Activated T-helper 2 cell treated with anti-CD3 and anti-CD28 coated beads, Interferon-gamma antibody, Interleukin-2, Interleukin-4, amounts not matched to agents 10 μg/mL and 5 μg/mL and 100 μg/mL, durations not matched to agents 14 hours and 24 hours and 36 hours (primary cell): ENCODE results near the gene LUZP1. TPM values are rescaled to one million over a fixed set of nuclear protein-coding genes. Genes with fewer than 3 reads are reported as not detected.

Experiments
- DNase-seq: peaks from one replicate; pipeline ENCODE4 v3.0.0; 2021; ENCODE audit warnings: low spot score
- H3K27ac Mint-ChIP-seq: one replicate; pipeline ENCODE4 v1.8.0; 2021; ENCODE audit warnings: mixed read lengths
- H3K27me3 Mint-ChIP-seq: one replicate; pipeline ENCODE4 v1.8.0; 2021; ENCODE audit warnings: low read depth, mixed read lengths
- H3K36me3 Mint-ChIP-seq: one replicate; pipeline ENCODE4 v1.8.0; 2021; ENCODE audit warnings: low read depth, mixed read lengths
- H3K4me1 Mint-ChIP-seq: one replicate; pipeline ENCODE4 v1.8.0; 2021; ENCODE audit warnings: low read depth, mixed read lengths
- H3K4me3 Mint-ChIP-seq: one replicate; pipeline ENCODE4 v1.8.0; 2021; ENCODE audit warnings: low read depth, mild to moderate bottlenecking, moderate library complexity, mixed read lengths
- H3K9me3 Mint-ChIP-seq: one replicate; pipeline ENCODE4 v1.8.0; 2021; ENCODE audit warnings: mixed read lengths
- intact Hi-C: fragments of 100-400 bp; cut with micrococcal nuclease; formaldehyde crosslinking; loops from one replicate; pipeline ENCODE4 v1.15.1; 2023
- total RNA-seq: library from RNA; stranded (reverse); gene quantifications from 2 replicates; pipeline ENCODE4 v1.2.3, GENCODE V29; 2022

Gene LUZP1
- total RNA-seq, 1 donor from 2014 or later = 21.6 TPM

- no peaks in the 10 kb centered on the region for H3K27me3 Mint-ChIP-seq
- peaks cover 40% of the 10 kb centered on the region for H3K4me1 Mint-ChIP-seq
- no peak for DNase-seq
- no peak overlapping the region for H3K4me3 Mint-ChIP-seq
- peaks cover 8% of the 10 kb centered on the region for H3K36me3 Mint-ChIP-seq
- intact Hi-C loops = no loop called here
- no peak overlapping the region for H3K27ac Mint-ChIP-seq
- H3K9me3 Mint-ChIP-seq = no peaks in the 10 kb centered on the region
Measured at GRCh38 chr1:23099171-23099536, 69.5 kb downstream of the LUZP1 start.

- peaks cover 40% of the 10 kb centered on the region for H3K4me1 Mint-ChIP-seq
- peak; percentile 43 for DNase-seq
- intact Hi-C loops = loop anchor here (1.0 kb wide), 1 partner anchor 86 kb away; no protein-coding TSS in a partner anchor
- H3K36me3 Mint-ChIP-seq = peaks cover 11% of the 10 kb centered on the region
- H3K4me3 Mint-ChIP-seq = no peak overlapping the region
- H3K9me3 Mint-ChIP-seq = no peaks in the 10 kb centered on the region
- no peaks in the 10 kb centered on the region for H3K27me3 Mint-ChIP-seq
- H3K27ac Mint-ChIP-seq = peak overlapping the region; percentile 48
Measured at GRCh38 chr1:23098463-23099170, 70.0 kb downstream of the LUZP1 start.

- H3K36me3 Mint-ChIP-seq = peaks cover 12% of the 10 kb centered on the region
- H3K9me3 Mint-ChIP-seq = no peaks in the 10 kb centered on the region
- H3K27ac Mint-ChIP-seq = no peak overlapping the region
- H3K27me3 Mint-ChIP-seq = no peaks in the 10 kb centered on the region
- intact Hi-C loops = no loop called here
- H3K4me1 Mint-ChIP-seq = peaks cover 29% of the 10 kb centered on the region
- no peak overlapping the region for H3K4me3 Mint-ChIP-seq
- DNase-seq = no peak
Measured at GRCh38 chr1:23097316-23097715, 71.3 kb downstream of the LUZP1 start.

- H3K4me3 Mint-ChIP-seq = no peak overlapping the region
- intact Hi-C loops = no loop called here
- H3K36me3 Mint-ChIP-seq = peaks cover 23% of the 10 kb centered on the region
- no peaks in the 10 kb centered on the region for H3K9me3 Mint-ChIP-seq
- H3K27me3 Mint-ChIP-seq = no peaks in the 10 kb centered on the region
- no peaks in the 10 kb centered on the region for H3K4me1 Mint-ChIP-seq
- no peak overlapping the region for H3K27ac Mint-ChIP-seq
- DNase-seq = no peak
Measured at GRCh38 chr1:23092447-23092846, 76.2 kb downstream of the LUZP1 start.

- no peak for DNase-seq
Measured at GRCh38 chr1:23091545-23091944, 77.1 kb downstream of the LUZP1 start.

GRCh38 chr1:23090056-23090455 is 78.6 kb downstream of the LUZP1 start:
- Mint-ChIP-seq H3K36me3 (peaks cover 43% of the 10 kb centered on the region), H3K4me1 (no peaks in the 10 kb centered on the region), H3K27ac (no peak overlapping the region), H3K4me3 (no peak overlapping the region), H3K9me3 (no peaks in the 10 kb centered on the region), H3K27me3 (no peaks in the 10 kb centered on the region)
- DNase-seq = no peak
- intact Hi-C loops = no loop called here

More at GRCh38 chr1:23091545-23091944, 77.1 kb downstream of the LUZP1 start:
- Mint-ChIP-seq H3K36me3 (peaks cover 31% of the 10 kb centered on the region), H3K9me3 (no peaks in the 10 kb centered on the region), H3K4me1 (no peaks in the 10 kb centered on the region), H3K27ac (no peak overlapping the region), H3K4me3 (no peak overlapping the region), H3K27me3 (no peaks in the 10 kb centered on the region)
- intact Hi-C loops = no loop called here

- DNase-seq = no peak
- Mint-ChIP-seq H3K36me3 (peaks cover 52% of the 10 kb centered on the region), H3K9me3 (no peaks in the 10 kb centered on the region), H3K4me1 (no peaks in the 10 kb centered on the region), H3K27ac (no peak overlapping the region), H3K27me3 (no peaks in the 10 kb centered on the region), H3K4me3 (no peak overlapping the region)
- intact Hi-C loops = no loop called here
Measured at GRCh38 chr1:23088027-23088426, 80.6 kb downstream of the LUZP1 start.

- no peak for DNase-seq
- Mint-ChIP-seq H3K27ac (no peak overlapping the region), H3K4me1 (no peaks in the 10 kb centered on the region), H3K36me3 (peaks cover 65% of the 10 kb centered on the region), H3K27me3 (no peaks in the 10 kb centered on the region), H3K4me3 (no peak overlapping the region), H3K9me3 (no peaks in the 10 kb centered on the region)
- intact Hi-C loops = no loop called here
Measured at GRCh38 chr1:23085696-23086095, 83.0 kb downstream of the LUZP1 start.

GRCh38 chr1:23084880-23085279 is 83.8 kb downstream of the LUZP1 start:
- intact Hi-C loops = no loop called here

GRCh38 chr1:23083714-23084480 is 84.8 kb downstream of the LUZP1 start:
- DNase-seq = no peak
- Mint-ChIP-seq H3K4me1 (no peaks in the 10 kb centered on the region), H3K27ac (no peak overlapping the region), H3K9me3 (no peaks in the 10 kb centered on the region), H3K27me3 (no peaks in the 10 kb centered on the region), H3K4me3 (no peak overlapping the region), H3K36me3 (peaks cover 82% of the 10 kb centered on the region)
- intact Hi-C loops = no loop called here

More at GRCh38 chr1:23084880-23085279, 83.8 kb downstream of the LUZP1 start:
- Mint-ChIP-seq H3K9me3 (no peaks in the 10 kb centered on the region), H3K4me3 (no peak overlapping the region), H3K27ac (no peak overlapping the region), H3K36me3 (peaks cover 73% of the 10 kb centered on the region), H3K27me3 (no peaks in the 10 kb centered on the region), H3K4me1 (no peaks in the 10 kb centered on the region)
- DNase-seq = no peak

- H3K9me3 Mint-ChIP-seq = no peaks in the 10 kb centered on the region
- no peaks in the 10 kb centered on the region for H3K27me3 Mint-ChIP-seq
- no peaks in the 10 kb centered on the region for H3K4me1 Mint-ChIP-seq
- H3K27ac Mint-ChIP-seq = no peak overlapping the region
- peaks cover 82% of the 10 kb centered on the region for H3K36me3 Mint-ChIP-seq
- no peak for DNase-seq
- H3K4me3 Mint-ChIP-seq = no peak overlapping the region
- intact Hi-C loops = no loop called here
Measured at GRCh38 chr1:23081376-23081775, 87.3 kb downstream of the LUZP1 start.

- DNase-seq = no peak
- H3K4me3 Mint-ChIP-seq = no peak overlapping the region
- H3K27me3 Mint-ChIP-seq = no peaks in the 10 kb centered on the region
- H3K27ac Mint-ChIP-seq = no peak overlapping the region
- intact Hi-C loops = no loop called here
- H3K9me3 Mint-ChIP-seq = no peaks in the 10 kb centered on the region
- no peaks in the 10 kb centered on the region for H3K4me1 Mint-ChIP-seq
- peaks cover 77% of the 10 kb centered on the region for H3K36me3 Mint-ChIP-seq
Measured at GRCh38 chr1:23080885-23081284, 87.8 kb downstream of the LUZP1 start.

GRCh38 chr1:23079025-23079424 is 89.6 kb downstream of the LUZP1 start:
- intact Hi-C loops = no loop called here
- no peaks in the 10 kb centered on the region for H3K4me1 Mint-ChIP-seq
- H3K36me3 Mint-ChIP-seq = peaks cover 70% of the 10 kb centered on the region
- H3K9me3 Mint-ChIP-seq = no peaks in the 10 kb centered on the region
- DNase-seq = no peak
- no peak overlapping the region for H3K4me3 Mint-ChIP-seq
- no peaks in the 10 kb centered on the region for H3K27me3 Mint-ChIP-seq
- H3K27ac Mint-ChIP-seq = no peak overlapping the region
